Mesenteric fat pad (tissue), 1 donor: Measurements from ENCODE around the gene PPP1R11. TPM values are rescaled to one million over a fixed set of nuclear protein-coding genes. Genes with fewer than 3 reads are reported as not detected.
"Not testable (repeated sequence)": the region's sequence is repeated elsewhere in the genome, so short reads cannot be mapped to it uniquely, and the experiment has no call there.

Source experiments
- DNase-seq: peaks from one replicate; pipeline ENCODE4 v3.0.0-alpha.2; 2020; ENCODE audit warnings: low spot score
- long read RNA-seq: library from polyadenylated mRNA; unstranded; transcript quantifications from one replicate; pipeline ENCODE4 v2.0.0, GENCODE V29; 2020
- total RNA-seq: library from RNA; stranded (reverse); fragmentation: NEBNext Ultra II Directional; extraction: Animal tissue kit (Norgen Biotek cat#: 25700); gene quantifications from one replicate; pipeline ENCODE4 v1.2.1, GENCODE V29; 2021
- donor health status: DM: yes; HTN: yes; CAD: no.

PPP1R11 gene, protein sequence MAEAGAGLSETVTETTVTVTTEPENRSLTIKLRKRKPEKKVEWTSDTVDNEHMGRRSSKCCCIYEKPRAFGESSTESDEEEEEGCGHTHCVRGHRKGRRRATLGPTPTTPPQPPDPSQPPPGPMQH
- 41.1 TPM for total RNA-seq
- long read RNA-seq, transcript PPP1R11-205 (3 exons, 1,731 nt) = major isoform, 98 of 107 reads
- long read RNA-seq, partial matches to known transcripts = 1 of 107 reads
- long read RNA-seq, other reads (novel, unspliced or antisense) = 6 of 107 reads

DNA sequence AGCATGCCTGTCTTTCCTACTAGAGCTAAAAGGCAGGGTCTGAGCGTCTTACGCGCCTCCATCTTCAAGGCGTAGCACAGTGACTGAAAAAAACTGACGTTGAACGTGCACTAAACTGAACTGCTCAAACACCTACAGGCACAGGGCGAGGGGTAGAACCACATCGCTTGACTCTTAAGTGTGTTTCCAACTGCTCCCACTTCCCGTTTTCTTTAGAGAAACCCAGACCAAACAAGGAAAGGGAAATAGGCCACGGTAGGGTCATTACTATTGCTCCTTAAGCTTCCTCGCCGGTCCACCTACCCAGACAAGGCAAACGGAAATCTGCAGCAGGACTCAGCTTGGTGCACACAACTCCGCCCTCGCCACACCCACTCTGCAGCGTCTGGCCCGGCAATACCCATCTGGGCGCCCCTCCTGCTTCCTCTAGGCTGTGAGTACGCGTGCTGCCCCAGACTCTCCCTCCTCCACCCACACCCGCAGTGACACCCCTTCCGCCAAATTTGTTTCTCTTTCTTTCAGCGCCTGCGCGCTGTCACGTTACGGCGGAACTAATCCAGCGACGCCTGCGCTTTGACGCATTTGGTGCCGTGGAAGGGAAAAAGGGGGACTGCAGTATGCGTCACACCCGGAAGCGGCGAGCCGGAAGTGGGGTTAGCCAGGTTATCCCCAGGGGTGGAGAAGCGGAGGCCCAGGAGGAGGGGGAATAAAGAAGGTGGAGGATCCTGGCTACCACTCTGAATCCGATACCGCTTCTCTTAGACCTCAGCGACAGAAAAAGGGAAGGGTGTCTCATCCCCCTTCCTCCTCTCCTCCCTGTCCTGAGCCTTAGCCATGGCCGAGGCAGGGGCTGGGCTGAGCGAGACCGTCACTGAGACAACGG is at the start of gene PPP1R11:
TSS of gene PPP1R11 (plus strand) at position 622 of the 883 bp plus-strand sequence. CDS start at position 835, 213 bp downstream.
- peak; percentile 97 for DNase-seq

DNA sequence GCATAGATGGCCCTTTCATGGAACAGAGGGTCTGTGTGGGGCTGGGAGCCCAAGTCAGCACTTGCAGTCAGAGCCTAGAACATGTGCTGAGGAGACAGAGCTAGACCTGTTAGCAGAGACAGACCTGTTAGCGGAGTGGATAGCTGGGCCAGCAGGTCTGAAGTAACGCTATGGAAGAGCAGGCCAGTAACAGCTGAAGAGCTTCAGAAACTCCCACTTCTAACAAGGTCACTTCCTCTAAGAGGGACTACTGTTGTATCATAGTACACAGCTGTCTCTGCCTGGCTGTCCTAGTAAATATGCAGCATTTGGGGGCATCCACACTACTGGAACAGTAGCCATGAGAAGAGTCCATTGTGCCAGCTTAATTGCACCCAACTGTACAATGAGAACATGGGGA is 47.2 kb upstream of the PPP1R11 start:
- DNase-seq = no peak

GRCh38 chr6:30020626-30021025 is 46.4 kb upstream of the PPP1R11 start:
- no peak for DNase-seq

DNA sequence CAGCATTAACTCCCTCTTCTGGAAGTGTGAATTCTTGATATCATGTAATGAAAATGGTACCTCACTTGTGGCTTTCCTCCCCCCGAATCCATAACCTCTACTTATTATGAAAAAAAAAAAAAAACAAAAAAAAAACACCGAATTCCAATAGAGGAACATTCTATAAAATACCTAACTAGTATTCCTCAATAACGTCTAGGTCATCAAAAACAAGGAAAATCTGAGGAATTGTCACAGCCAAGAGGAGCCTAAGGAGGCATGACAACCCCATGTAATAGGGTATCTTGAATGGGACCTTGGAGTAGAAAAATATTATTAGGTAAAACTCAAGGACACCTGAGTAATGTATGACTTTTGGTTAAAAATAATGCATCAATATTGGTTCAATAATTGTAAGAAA is 44.8 kb upstream of the PPP1R11 start:
- DNase-seq = no peak

DNA sequence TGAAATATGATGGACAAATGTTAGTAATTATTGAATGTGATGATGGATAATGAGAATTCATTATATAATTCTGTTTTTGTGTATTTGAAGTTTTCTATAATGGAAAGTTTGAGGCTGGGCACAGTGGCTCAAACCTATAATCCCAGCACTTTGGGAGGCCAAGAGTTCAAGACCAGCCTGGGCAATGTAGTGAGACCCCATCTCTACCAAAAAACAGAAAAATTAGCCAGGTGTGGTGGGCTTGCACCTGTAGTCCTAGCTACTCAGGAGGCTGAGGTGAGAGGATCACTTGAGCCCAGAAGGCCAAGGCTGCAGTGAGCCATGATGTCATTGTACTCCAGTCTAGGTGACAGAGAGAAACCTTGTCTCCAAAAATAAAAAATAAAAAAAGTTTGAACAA is 44.3 kb upstream of the PPP1R11 start:
- not testable (repeated sequence) for DNase-seq

DNA sequence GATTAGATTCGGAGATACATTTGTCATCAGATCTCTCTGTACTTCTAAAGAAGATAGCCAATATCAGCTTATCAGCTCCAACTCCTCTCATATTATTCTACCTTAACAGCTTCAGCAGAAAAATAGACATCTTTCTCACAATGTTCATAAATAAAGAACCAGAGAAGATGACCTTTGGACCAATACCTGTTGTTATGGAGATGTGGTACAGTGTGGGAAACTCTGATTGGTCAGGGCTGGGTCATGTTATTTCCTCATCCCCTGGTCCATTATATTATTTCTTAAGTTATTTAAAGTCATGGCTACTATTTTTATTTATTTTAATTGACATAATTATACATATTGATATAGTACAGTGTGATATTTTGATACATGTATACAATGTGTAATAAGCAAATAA is 41.8 kb upstream of the PPP1R11 start:
- no peak for DNase-seq

- no peak for DNase-seq
Observed at GRCh38 chr6:30029588-30029987, 37.4 kb upstream of the PPP1R11 start.

- no peak for DNase-seq
Observed at GRCh38 chr6:30031381-30031780, 35.6 kb upstream of the PPP1R11 start.

- DNase-seq = not testable (repeated sequence)
Observed at GRCh38 chr6:30033440-30033839, 33.6 kb upstream of the PPP1R11 start.

DNA sequence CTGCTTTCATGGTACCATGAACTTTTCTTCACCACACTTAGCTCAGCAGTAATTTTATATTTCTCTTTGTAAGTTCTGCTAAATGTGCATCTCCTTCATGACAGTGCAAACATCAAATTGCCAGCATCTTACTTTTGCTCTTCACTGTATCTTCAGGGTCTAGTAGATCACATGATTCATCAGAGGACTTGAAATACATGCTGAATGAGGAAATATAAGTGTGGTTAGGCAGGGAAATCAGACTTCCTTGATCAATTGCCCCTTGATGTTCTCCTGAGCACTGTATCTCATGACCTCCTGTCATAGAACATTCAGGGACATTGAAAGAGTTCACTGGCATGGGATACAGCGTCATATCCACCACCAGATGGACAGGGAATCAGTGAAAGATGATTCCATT is 31.2 kb upstream of the PPP1R11 start:
- DNase-seq = no peak

DNA sequence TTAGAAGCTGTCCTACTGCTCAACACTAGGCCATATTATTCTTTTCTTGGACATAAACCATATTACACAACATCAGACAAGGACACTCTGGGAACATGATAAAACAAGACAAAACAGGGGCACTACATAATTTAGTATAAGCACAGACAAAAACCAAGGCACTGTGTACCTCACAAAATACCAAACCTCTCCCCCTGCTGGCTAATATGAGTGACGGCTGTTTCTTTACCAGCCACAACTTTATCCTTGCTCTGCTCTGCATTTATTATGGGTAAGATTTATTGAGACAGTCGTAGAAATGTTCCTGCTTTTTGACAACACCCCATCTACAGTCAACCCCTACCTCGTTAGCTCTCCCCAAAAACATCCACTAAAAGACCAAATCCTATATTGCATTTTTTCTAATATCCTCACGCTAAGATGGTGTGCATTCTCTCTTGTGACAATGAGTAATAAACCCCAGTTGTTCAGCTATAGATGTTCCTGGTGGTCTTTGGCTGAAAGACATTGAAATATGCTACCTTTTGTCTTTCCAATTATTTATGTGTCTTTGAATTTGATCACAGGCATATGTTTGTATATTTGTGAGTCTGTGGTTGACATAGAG is 29.7 kb upstream of the PPP1R11 start:
- DNase-seq = no peak

DNA sequence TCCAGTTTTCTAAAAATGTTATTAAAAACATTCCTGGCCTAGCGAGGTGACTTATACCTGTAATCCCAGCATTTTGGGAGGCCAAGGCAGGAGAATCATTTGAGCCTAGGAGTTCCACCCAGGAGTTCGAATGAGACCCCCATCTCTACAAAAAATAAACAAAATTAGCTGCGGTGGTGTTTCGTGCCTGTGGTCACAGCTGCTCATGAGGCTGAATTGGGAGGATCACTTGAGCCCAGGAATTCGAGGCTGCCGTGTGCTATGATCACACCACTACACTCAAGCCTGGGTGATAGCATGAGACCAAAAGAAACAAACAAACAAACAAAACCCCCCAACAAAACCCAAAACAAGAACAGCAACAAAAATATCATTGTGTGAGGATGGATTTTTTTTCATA is 25.8 kb upstream of the PPP1R11 start:
- no peak for DNase-seq

DNA sequence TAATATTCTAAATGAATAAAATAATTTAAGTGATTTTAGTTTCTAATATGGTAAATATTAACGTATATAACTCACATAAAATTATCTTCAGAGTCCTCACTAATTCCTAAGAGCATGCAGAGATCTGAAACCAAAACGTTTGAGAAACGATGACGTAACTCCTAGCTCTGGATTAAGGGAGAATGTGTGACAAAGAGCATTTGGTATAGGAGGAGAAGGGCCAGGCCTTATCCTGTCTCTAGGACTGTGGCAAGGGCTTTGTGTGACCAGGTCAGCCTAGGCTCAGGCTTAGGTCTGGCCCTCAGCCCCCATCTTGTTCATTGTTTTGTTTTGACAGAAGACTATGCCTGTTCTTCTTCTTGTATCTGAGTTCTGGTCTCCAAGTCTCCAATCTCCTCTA is 25.2 kb upstream of the PPP1R11 start:
- no peak for DNase-seq

- DNase-seq = no peak
Observed at GRCh38 chr6:30042476-30042875, 24.5 kb upstream of the PPP1R11 start.

- DNase-seq = no peak
Observed at GRCh38 chr6:30042914-30043313, 24.1 kb upstream of the PPP1R11 start.

DNA sequence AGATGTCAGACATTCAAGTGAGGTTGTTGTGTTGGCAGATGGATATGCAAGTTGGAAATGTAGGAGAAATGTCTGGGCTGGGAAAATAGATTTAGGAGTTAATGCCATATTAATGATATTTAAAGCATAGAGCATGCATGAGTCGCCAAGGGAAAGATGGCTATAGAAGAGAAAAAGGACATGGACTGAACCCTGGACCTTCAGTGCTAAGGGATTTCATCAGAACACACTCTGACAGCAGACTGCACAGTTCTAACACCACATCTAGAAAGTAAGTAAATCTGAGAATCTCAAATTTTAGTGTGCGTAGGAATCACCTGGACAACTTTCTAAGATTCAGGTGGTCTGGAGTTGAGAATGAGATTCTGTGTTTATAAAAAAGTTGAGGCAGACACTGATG is 23.3 kb upstream of the PPP1R11 start:
- DNase-seq = no peak

DNA sequence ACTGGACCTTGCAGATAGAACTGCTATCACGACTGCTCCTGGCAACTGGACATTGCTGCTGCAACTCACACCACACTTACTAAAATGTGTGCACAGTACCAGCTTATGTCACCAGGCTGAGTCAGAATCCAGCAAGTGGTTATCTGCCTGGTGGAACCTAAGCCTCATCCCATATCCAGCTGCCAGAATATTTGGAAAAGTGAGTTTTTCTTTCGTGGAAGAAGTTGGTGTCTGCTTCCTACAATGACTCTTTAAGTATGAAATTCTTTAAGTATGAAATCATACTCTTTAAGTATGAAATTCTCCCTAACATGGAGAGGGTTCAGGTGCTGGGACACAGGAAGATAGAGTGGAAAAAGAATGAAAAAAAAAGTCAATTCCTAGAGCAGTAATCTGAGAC is 22.4 kb upstream of the PPP1R11 start:
- no peak for DNase-seq

DNA sequence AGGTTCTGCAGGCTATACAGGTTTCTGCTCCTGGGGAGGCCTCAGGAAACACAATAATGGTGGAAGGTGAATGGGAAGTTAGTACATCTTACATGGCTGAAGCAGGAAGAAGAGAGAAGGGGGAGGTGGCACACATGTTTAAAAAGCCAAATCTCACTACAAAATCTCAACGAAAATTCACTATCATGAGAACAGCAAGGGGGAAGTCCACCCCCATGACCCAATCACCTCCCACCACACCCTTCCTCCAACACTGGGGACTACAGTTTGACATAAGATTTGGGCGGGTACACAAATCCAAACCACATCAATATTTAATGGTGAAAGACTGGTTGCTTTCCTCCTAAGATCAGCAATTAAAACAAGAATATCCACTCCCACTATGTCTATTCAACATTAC is 19.8 kb upstream of the PPP1R11 start:
- DNase-seq = no peak

- DNase-seq = no peak
Observed at GRCh38 chr6:30053682-30054081, 13.3 kb upstream of the PPP1R11 start.

DNA sequence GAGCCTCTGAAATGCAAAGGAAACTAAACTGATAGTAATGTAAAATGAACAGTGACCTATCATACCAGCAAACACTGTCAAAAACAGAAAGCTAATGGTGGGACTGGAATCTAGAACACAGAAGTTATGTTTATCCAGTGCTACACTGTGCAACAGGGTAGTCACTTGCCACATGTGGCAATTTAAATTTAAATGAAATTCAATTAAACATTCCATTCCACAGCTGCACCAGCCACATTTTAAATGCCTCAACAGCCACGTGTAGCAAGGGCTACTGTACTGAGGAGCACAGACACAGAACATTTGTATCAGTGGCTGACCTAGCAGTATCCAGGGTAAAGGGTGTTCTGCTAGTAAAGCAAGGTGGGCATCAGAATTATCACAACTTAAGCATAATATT is 11.5 kb upstream of the PPP1R11 start:
- DNase-seq = no peak

GRCh38 chr6:30060606-30061091 is 6.3 kb upstream of the PPP1R11 start:
- DNase-seq = no peak
